IPS-20b (cell line): ENCODE data around the gene LRP2.
"Not testable (repeated sequence)": the region's sequence is repeated elsewhere in the genome, so short reads cannot be mapped to it uniquely, and the experiment has no call there.

Source experiments
- H3K27ac ChIP-seq: one replicate; pipeline ENCODE4 v1.5.1; 2013; ENCODE audit warnings: low read length
- H3K27me3 ChIP-seq: 2 replicates; pipeline ENCODE4 v1.6.1; 2013; ENCODE audit warnings: mild to moderate bottlenecking, low read length, inconsistent platforms; ENCODE audit not compliant: insufficient read depth
- H3K36me3 ChIP-seq: 2 replicates; pipeline ENCODE4 v1.6.1; 2013; ENCODE audit warnings: low read depth, mild to moderate bottlenecking, inconsistent platforms, low read length, moderate library complexity; ENCODE audit not compliant: insufficient read depth
- H3K4me1 ChIP-seq: 2 replicates; pipeline ENCODE4 v1.6.1; 2013; ENCODE audit warnings: mild to moderate bottlenecking, control low read depth, inconsistent platforms, low read length, moderate library complexity; ENCODE audit not compliant: insufficient read depth
- H3K4me3 ChIP-seq: 2 replicates; pipeline ENCODE4 v1.5.1; 2013; ENCODE audit warnings: mild to moderate bottlenecking, low read length, inconsistent platforms
- H3K9ac ChIP-seq: 2 replicates; pipeline ENCODE4 v1.6.1; 2013; ENCODE audit warnings: low read depth, mild to moderate bottlenecking, inconsistent platforms, low read length, moderate library complexity
- H3K9me3 ChIP-seq: 2 replicates; pipeline ENCODE4 v1.6.1; 2013; ENCODE audit warnings: mild to moderate bottlenecking, low read depth, low read length, inconsistent platforms; ENCODE audit not compliant: insufficient read depth

The LRP2 gene

GRCh38 chr2:169159686-169160085, 202.6 kb downstream of the LRP2 start:
- Histone ChIP-seq H3K9ac (no peak overlapping the region), H3K27me3 (no peaks in the 10 kb centered on the region), H3K27ac (no peak overlapping the region), H3K4me1 (no peaks in the 10 kb centered on the region), H3K9me3 (no peaks in the 10 kb centered on the region), H3K36me3 (no peaks in the 10 kb centered on the region), H3K4me3 (no peak overlapping the region)

GRCh38 chr2:169158874-169159273, 203.5 kb downstream of the LRP2 start:
- no peak overlapping the region for H3K4me3 ChIP-seq
- no peaks in the 10 kb centered on the region for H3K27me3 ChIP-seq
- no peak overlapping the region for H3K9ac ChIP-seq
- H3K4me1 ChIP-seq: no peaks in the 10 kb centered on the region
- H3K27ac ChIP-seq: no peak overlapping the region
- no peaks in the 10 kb centered on the region for H3K9me3 ChIP-seq
- no peaks in the 10 kb centered on the region for H3K36me3 ChIP-seq

- Histone ChIP-seq H3K27ac (no peak overlapping the region), H3K4me1 (no peaks in the 10 kb centered on the region), H3K9me3 (no peaks in the 10 kb centered on the region), H3K9ac (no peak overlapping the region), H3K36me3 (no peaks in the 10 kb centered on the region), H3K27me3 (no peaks in the 10 kb centered on the region), H3K4me3 (no peak overlapping the region)
Observed at GRCh38 chr2:169146220-169146619, 216.1 kb downstream of the LRP2 start.

GRCh38 chr2:169143998-169144397, 218.3 kb downstream of the LRP2 start:
- Histone ChIP-seq H3K9ac (no peak overlapping the region), H3K27ac (no peak overlapping the region), H3K4me3 (no peak overlapping the region), H3K36me3 (no peaks in the 10 kb centered on the region), H3K9me3 (no peaks in the 10 kb centered on the region), H3K27me3 (no peaks in the 10 kb centered on the region), H3K4me1 (peaks cover 10% of the 10 kb centered on the region; the same call in 1 of the 2 replicates)

DNA sequence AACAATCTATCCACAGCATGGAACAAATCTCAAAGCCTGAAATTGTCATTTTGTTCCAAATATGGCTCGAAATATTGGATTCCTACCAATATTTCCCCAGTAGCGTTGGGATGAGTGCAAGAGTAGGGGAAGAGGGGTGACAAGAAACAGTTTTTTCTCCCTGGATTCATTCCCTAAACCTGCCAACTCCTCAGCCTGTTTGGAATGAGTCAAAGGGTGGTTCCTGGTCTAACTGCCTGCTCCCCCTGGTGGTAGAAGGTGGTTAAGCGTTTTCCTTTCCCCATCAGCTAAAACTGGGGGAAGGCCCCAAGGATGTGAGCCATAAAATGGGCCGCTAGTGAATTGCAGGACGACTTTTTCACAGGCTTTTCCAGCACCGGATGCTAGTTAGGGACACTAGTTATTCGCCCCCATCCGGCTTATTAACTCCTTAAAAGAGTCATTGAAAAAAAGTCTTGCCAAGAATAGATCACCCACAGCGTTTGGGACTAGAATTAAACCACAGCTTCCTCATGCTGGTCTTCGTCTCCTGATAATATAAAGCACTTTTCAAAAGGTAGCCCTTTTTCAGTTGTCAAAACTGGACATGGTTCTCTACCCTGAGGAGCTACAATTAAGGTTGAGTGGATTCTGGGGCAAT, 220.5 kb downstream of the LRP2 start:
- H3K4me1 ChIP-seq: peaks cover 14% of the 10 kb centered on the region; the same call in 1 of the 2 replicates
- H3K9me3 ChIP-seq: no peaks in the 10 kb centered on the region
- no peaks in the 10 kb centered on the region for H3K36me3 ChIP-seq
- H3K27ac ChIP-seq: no peak overlapping the region
- H3K27me3 ChIP-seq: no peaks in the 10 kb centered on the region
- no peak overlapping the region for H3K4me3 ChIP-seq
- H3K9ac ChIP-seq: no peak overlapping the region

DNA sequence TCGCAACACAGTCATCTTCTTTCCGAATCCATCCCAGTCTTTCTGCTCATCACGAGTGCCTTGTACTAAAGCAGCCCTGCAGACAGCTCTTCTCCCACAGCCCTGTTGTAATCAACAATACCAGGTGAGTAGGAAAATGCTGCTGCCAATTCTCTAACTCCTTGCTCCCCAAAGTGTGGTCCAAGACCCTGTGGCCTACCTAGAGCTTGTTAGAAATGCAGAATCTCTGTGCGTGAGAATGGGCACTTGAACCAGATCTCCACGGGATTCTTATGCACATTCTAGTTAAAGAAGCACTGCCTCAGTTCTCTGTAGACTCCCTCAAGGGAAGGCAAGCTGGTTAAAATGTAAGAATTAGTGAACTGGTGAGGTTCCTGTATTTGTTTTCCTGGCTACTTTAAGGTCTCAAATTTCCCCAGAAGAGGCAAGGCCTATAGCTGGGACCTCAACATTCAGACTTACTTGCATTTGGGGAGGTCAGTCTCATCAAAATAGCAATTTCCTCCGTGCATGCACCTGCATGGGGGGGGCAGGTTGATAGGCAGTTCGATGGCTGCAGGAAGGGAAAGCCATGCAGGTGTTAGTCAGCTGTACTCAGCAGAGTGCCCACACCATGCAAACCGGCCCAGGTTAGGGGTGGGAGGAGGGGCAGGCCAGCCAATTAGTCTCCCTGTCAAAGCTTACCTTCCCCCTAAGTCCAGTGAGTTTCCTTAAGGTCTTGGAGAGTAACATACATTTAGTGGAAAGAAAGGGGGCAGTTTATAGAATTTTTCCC, 222.2 kb downstream of the LRP2 start:
- H3K4me1 ChIP-seq: peaks cover 14% of the 10 kb centered on the region; the same call in 1 of the 2 replicates
- no peaks in the 10 kb centered on the region for H3K36me3 ChIP-seq
- H3K27ac ChIP-seq: no peak overlapping the region
- H3K9me3 ChIP-seq: no peaks in the 10 kb centered on the region
- no peak overlapping the region for H3K9ac ChIP-seq
- no peak overlapping the region for H3K4me3 ChIP-seq
- no peaks in the 10 kb centered on the region for H3K27me3 ChIP-seq

DNA sequence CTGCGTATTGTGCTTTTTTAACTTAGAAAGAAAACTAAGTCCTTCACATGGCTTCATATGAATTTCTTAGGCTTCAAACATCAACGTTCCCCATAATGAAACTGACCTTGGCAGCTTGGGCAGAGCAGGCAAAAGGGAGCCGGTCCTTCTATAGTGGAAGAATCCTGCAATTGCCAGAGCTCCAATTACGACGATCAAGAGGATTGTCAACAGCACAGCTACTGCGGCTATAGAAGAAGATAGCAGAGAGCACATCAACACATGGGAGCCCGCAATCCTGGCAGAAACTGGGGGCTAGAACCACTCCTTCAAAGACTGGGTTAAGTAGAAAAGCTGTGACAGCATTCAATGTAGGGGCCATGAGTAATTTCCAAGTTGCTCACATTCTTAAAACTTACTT, 223.2 kb downstream of the LRP2 start:
- Histone ChIP-seq H3K27ac (no peak overlapping the region), H3K4me1 (peaks cover 14% of the 10 kb centered on the region; the same call in 1 of the 2 replicates), H3K27me3 (no peaks in the 10 kb centered on the region), H3K9me3 (no peaks in the 10 kb centered on the region), H3K4me3 (no peak overlapping the region), H3K36me3 (no peaks in the 10 kb centered on the region), H3K9ac (no peak overlapping the region)

DNA sequence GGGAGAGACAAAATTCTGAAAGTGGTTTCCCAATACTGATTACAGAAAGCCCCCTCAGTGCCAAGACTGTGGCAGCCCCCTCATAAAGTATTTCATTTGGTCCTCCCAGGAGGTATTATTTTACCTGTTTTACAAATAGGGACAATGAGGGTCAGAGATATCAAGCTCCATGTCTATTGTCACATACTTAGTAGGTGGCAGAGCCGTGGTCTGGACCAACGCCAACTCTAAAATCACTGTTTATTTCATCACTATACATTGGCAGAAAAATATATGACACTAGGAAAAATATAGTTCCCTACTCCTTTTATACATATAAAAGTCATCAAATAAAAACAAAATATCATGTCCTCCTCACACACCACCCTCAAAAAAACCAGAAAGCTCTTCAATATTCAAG, 224.4 kb downstream of the LRP2 start:
- Histone ChIP-seq H3K4me1 (peaks cover 14% of the 10 kb centered on the region; the same call in 1 of the 2 replicates), H3K9me3 (no peaks in the 10 kb centered on the region), H3K27ac (no peak overlapping the region), H3K4me3 (no peak overlapping the region), H3K36me3 (no peaks in the 10 kb centered on the region), H3K27me3 (no peaks in the 10 kb centered on the region), H3K9ac (no peak overlapping the region)

- no peaks in the 10 kb centered on the region for H3K36me3 ChIP-seq
- H3K27me3 ChIP-seq: no peaks in the 10 kb centered on the region
- no peak overlapping the region for H3K9ac ChIP-seq
- H3K4me3 ChIP-seq: no peak overlapping the region
- peaks cover 14% of the 10 kb centered on the region; the same call in 1 of the 2 replicates for H3K4me1 ChIP-seq
- H3K27ac ChIP-seq: no peak overlapping the region
- no peaks in the 10 kb centered on the region for H3K9me3 ChIP-seq
Observed at GRCh38 chr2:169136885-169137534, 225.3 kb downstream of the LRP2 start.

DNA sequence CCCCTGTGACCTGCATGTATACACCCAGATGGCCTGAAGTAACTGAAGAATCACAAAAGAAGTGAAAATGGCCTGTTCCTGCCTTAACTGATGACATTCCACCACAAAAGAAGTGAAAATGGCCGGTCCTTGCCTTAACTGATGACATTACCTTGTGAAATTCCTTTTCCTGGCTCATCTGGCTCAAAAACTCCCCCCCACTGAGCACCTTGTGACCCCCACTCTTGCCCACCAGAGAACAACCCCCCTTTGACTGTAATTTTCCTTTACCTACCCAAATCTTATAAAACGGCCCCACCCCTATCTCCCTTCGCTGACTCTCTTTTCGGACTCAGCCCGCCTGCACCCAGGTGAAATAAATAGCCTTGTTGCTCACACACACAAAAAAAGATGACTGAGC, 225.9 kb downstream of the LRP2 start:
- not testable (repeated sequence) for H3K4me3 ChIP-seq, H3K9ac ChIP-seq, H3K9me3 ChIP-seq, H3K27me3 ChIP-seq, H3K36me3 ChIP-seq, H3K27ac ChIP-seq
- H3K4me1 ChIP-seq: peaks cover 14% of the 10 kb centered on the region; the same call in 1 of the 2 replicates

GRCh38 chr2:169134272-169134671, 228.1 kb downstream of the LRP2 start:
- not testable (repeated sequence) for H3K9ac ChIP-seq, H3K27me3 ChIP-seq, H3K4me3 ChIP-seq, H3K27ac ChIP-seq, H3K36me3 ChIP-seq, H3K4me1 ChIP-seq, H3K9me3 ChIP-seq
